HepG2 (cell line): ENCODE data around the gene SMOC1. TPM values are rescaled to one million over a fixed set of nuclear protein-coding genes. Genes with fewer than 3 reads are reported as not detected.

Experiments used
- CBX5 ChIP-seq: sonication (generic); formaldehyde crosslinking; IDR thresholded peaks from 2 replicates; pipeline ENCODE4 v1.4.0; 2020; ENCODE audit warnings: missing genetic modification reagents, borderline replicate concordance
- FOXA3 ChIP-seq: IDR thresholded peaks from 2 replicates; pipeline ENCODE4 v1.6.1; 2016; ENCODE audit warnings: missing genetic modification reagents, missing compliant biosample characterization
- GATA4 ChIP-seq: sonication (generic); IDR thresholded peaks from 2 replicates; pipeline ENCODE4 v1.6.1; 2016; ENCODE audit warnings: antibody characterized with exemption, low read depth, borderline replicate concordance
- MATR3 ChIP-seq: sonication (generic); formaldehyde crosslinking; IDR thresholded peaks from 2 replicates; pipeline ENCODE4 v1.4.0; 2020; ENCODE audit warnings: missing genetic modification reagents
- MEIS2 ChIP-seq: sonication (generic); formaldehyde crosslinking; IDR thresholded peaks from 2 replicates; pipeline ENCODE4 v1.9.0; 2021; ENCODE audit warnings: mild to moderate bottlenecking, missing genetic modification reagents
- NAIF1 ChIP-seq: sonication (generic); formaldehyde crosslinking; IDR thresholded peaks from 2 replicates; pipeline ENCODE4 v1.5.0; 2020; ENCODE audit warnings: mild to moderate bottlenecking, missing genetic modification reagents, borderline replicate concordance
- NBN ChIP-seq: fragments of 450-650 bp; conservative IDR thresholded peaks from 2 replicates; pipeline ENCODE4 v1.6.1; 2017
- NFATC3 ChIP-seq: sonication (generic); formaldehyde crosslinking; IDR thresholded peaks from 2 replicates; pipeline ENCODE4 v1.5.1; 2020; ENCODE audit warnings: mild to moderate bottlenecking, missing genetic modification reagents
- PAWR ChIP-seq: sonication (generic); formaldehyde crosslinking; IDR thresholded peaks from 2 replicates; pipeline ENCODE4 v1.4.0; 2020; ENCODE audit warnings: missing genetic modification reagents, mild to moderate bottlenecking, borderline replicate concordance
- PCBP2 ChIP-seq: fragments of 200-400 bp; formaldehyde crosslinking; optimal IDR thresholded peaks from 2 replicates; pipeline ENCODE3; 2018; ENCODE audit warnings: low read length, low read depth; ENCODE audit not compliant: poor library complexity, severe bottlenecking
- RBM39 ChIP-seq: fragments of 200-400 bp; formaldehyde crosslinking; IDR thresholded peaks from one replicate; pipeline ENCODE4 v1.6.1; 2018; ENCODE audit warnings: antibody characterized with exemption, mild to moderate bottlenecking, low read depth, low read length; ENCODE audit not compliant: poor library complexity, severe bottlenecking
- SIX1 ChIP-seq: sonication (generic); formaldehyde crosslinking; IDR thresholded peaks from 2 replicates; pipeline ENCODE4 v1.4.0; 2020; ENCODE audit warnings: missing genetic modification reagents, borderline replicate concordance
- SMAD1 ChIP-seq: sonication (generic); formaldehyde crosslinking; IDR thresholded peaks from 2 replicates; pipeline ENCODE4 v1.4.0; 2020; ENCODE audit warnings: missing genetic modification reagents, low read depth, mild to moderate bottlenecking, borderline replicate concordance
- SMC3 ChIP-seq: IDR thresholded peaks from 2 replicates; pipeline ENCODE4 v1.6.1; 2011; ENCODE audit warnings: low read length, improper control_type of control experiment
- TCF7L2 ChIP-seq: IDR thresholded peaks from 2 replicates; pipeline ENCODE4 v1.6.1; 2011; ENCODE audit warnings: mild to moderate bottlenecking, low read depth, low read length, moderate library complexity
- XRCC5 ChIP-seq: fragments of 200-400 bp; formaldehyde crosslinking; optimal IDR thresholded peaks from 2 replicates; pipeline ENCODE3; 2017; ENCODE audit warnings: mild to moderate bottlenecking, low read length
- YEATS4 ChIP-seq: sonication (generic); formaldehyde crosslinking; IDR thresholded peaks from 2 replicates; pipeline ENCODE4 v1.4.0; 2020; ENCODE audit warnings: missing genetic modification reagents, borderline replicate concordance
- ZBTB1 ChIP-seq: sonication (generic); formaldehyde crosslinking; IDR thresholded peaks from 2 replicates; pipeline ENCODE4 v1.4.0; 2020; ENCODE audit warnings: missing genetic modification reagents, borderline replicate concordance
- ZBTB20 ChIP-seq: sonication (generic); formaldehyde crosslinking; IDR thresholded peaks from 2 replicates; pipeline ENCODE4 v1.8.1; 2023; ENCODE audit warnings: missing genetic modification reagents, low read depth, mild to moderate bottlenecking, borderline replicate concordance
- ZKSCAN1 ChIP-seq: fragments of 150-350 bp; IDR thresholded peaks from 2 replicates; pipeline ENCODE4 v1.6.1; 2014; ENCODE audit warnings: low read length
- ZNF331 ChIP-seq: sonication (generic); formaldehyde crosslinking; IDR thresholded peaks from 2 replicates; pipeline ENCODE4 v1.4.0; 2020; ENCODE audit warnings: missing genetic modification reagents
- ZNF383 ChIP-seq: sonication (generic); formaldehyde crosslinking; IDR thresholded peaks from 2 replicates; pipeline ENCODE4 v1.4.0; 2020; ENCODE audit warnings: missing genetic modification reagents, mild to moderate bottlenecking, borderline replicate concordance
- ZNF441 ChIP-seq: sonication (generic); formaldehyde crosslinking; IDR thresholded peaks from 2 replicates; pipeline ENCODE4 v1.7.0; 2021; ENCODE audit warnings: missing genetic modification reagents, borderline replicate concordance
- ZNF878 ChIP-seq: sonication (generic); formaldehyde crosslinking; IDR thresholded peaks from 2 replicates; pipeline ENCODE4 v1.8.1; 2023; ENCODE audit warnings: mild to moderate bottlenecking, missing genetic modification reagents, moderate library complexity
- ZSCAN22 ChIP-seq: sonication (generic); formaldehyde crosslinking; IDR thresholded peaks from 2 replicates; pipeline ENCODE4 v1.4.0; 2020; ENCODE audit warnings: mild to moderate bottlenecking, missing genetic modification reagents
- polyA plus RNA-seq, 8 experiments: library from polyadenylated mRNA; depleted of rRNA in 3 of 8; stranded (reverse) in 7 of 8; unstranded in 1 of 8; fragments of >200 nt; fragmentation: Illumina TruSeq in 4 of 8; extraction: Trizol in 4 of 8; gene quantifications; 2 replicates each; pipeline versions ENCODE4 v1.2.1 to v1.2.3, GENCODE V29; 2011 to 2016; ENCODE audit warnings: low read depth in 4 of 8, missing spikeins in 1 of 8, mixed read lengths in 1 of 8; ENCODE audit not compliant: insufficient read depth in 1 of 8
- total RNA-seq, 5 experiments: library from RNA; depleted of rRNA; stranded (reverse); fragments of >200 nt; fragmentation: Illumina TruSeq; extraction: Trizol; gene quantifications; 2 replicates each; pipeline ENCODE4 v1.2.3, GENCODE V29; 2016; ENCODE audit warnings: low read depth in 1 of 5
- TF ChIP-seq, protein P1 (sequence below): sonication (generic); formaldehyde crosslinking; IDR thresholded peaks from 2 replicates; pipeline ENCODE4 v1.8.0; 2022; ENCODE audit warnings: missing genetic modification reagents, mild to moderate bottlenecking, inconsistent platforms, borderline replicate concordance
- TF ChIP-seq, protein P2 (sequence below): sonication (generic); formaldehyde crosslinking; IDR thresholded peaks from 2 replicates; pipeline ENCODE4 v1.4.0; 2020; ENCODE audit warnings: missing genetic modification reagents
- TF ChIP-seq, protein P3 (sequence below): sonication (generic); formaldehyde crosslinking; IDR thresholded peaks from 2 replicates; pipeline ENCODE4 v1.8.1; 2023; ENCODE audit warnings: missing genetic modification reagents, mild to moderate bottlenecking, borderline replicate concordance

Gene SMOC1
- total and polyA plus RNA-seq, 2 of the 13 experiments (the other 11 are each of a cell fraction or from before 2014, with no cell fraction given) = 17.8 to 35.6 TPM

DNA sequence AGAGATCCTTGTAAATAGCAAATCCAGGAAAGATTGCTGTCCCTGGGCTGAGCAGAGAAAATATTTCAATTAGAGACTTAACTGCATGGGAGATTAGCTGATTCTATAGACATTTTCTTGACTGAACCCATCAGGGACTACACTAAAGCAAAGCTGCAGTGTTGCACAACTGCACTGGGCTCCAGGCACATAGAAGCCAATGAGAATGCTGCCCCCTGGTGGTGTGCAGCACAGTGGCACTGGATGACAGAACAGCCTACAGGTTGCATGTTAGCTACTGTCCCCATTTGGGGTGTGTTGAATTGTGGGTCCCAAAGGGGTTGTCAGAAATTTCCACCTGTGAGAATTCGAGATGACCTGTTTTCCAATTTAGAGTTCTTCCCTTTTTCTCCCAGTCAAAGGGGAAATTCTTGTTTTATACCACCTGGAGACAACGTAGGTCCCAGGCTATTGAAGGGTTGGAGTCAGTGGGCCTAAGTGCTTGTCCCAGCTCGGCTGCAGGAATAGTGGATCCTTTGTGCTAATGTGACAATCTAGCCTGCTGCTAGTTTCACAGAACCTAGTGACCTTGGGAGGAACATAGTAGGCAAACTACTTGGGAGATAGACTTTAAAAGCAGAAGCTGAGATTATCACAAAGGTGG, 194.8 kb downstream of the SMOC1 start (continued):
- TF ChIP-seq YEATS4 (no peak), ZNF878 (CRISPR knock-in tag) (no peak), ZSCAN22 (CRISPR knock-in tag) (no peak), ZNF441 (CRISPR knock-in tag) (no peak), CBX5 (CRISPR knock-in tag) (peak; percentile 67; the same call in 1 of the 2 replicates), ZKSCAN1 (no peak), PCBP2 (no peak), SIX1 (CRISPR knock-in tag) (no peak), MEIS2 (CRISPR knock-in tag) (no peak), XRCC5 (peak; percentile 46), NFATC3 (CRISPR knock-in tag) (no peak), RBM39 (no peak), PAWR (no peak), ZBTB20 (CRISPR knock-in tag) (0 out of 2 replicates have a peak, but pooled peaks have one; percentile 30), NBN (no peak), SMAD1 (CRISPR knock-in tag) (no peak), ZNF331 (CRISPR knock-in tag) (peak; percentile 87), TCF7L2 (no peak), MATR3 (CRISPR knock-in tag) (no peak), ZBTB1 (CRISPR knock-in tag) (no peak), GATA4 (no peak), SMC3 (peak; percentile 99), NAIF1 (CRISPR knock-in tag) (no peak), FOXA3 (CRISPR knock-in tag) (peak; percentile 63), ZNF383 (CRISPR knock-in tag) (no peak)
- TF ChIP-seq, protein P1, sequence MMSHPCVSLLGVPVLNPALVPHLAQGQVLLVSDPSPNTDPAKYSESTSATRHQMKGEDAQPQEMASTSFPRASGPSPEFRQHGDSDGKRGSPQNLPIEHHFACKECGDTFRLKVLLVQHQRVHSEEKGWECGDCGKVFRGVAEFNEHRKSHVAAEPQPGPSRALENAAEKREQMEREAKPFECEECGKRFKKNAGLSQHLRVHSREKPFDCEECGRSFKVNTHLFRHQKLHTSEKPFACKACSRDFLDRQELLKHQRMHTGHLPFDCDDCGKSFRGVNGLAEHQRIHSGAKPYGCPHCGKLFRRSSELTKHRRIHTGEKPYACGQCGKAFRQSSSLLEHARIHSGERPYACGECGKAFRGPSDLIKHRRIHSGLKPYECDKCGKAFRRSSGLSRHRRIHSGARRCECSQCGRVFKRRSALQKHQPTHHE = no peak
- TF ChIP-seq, protein P2, sequence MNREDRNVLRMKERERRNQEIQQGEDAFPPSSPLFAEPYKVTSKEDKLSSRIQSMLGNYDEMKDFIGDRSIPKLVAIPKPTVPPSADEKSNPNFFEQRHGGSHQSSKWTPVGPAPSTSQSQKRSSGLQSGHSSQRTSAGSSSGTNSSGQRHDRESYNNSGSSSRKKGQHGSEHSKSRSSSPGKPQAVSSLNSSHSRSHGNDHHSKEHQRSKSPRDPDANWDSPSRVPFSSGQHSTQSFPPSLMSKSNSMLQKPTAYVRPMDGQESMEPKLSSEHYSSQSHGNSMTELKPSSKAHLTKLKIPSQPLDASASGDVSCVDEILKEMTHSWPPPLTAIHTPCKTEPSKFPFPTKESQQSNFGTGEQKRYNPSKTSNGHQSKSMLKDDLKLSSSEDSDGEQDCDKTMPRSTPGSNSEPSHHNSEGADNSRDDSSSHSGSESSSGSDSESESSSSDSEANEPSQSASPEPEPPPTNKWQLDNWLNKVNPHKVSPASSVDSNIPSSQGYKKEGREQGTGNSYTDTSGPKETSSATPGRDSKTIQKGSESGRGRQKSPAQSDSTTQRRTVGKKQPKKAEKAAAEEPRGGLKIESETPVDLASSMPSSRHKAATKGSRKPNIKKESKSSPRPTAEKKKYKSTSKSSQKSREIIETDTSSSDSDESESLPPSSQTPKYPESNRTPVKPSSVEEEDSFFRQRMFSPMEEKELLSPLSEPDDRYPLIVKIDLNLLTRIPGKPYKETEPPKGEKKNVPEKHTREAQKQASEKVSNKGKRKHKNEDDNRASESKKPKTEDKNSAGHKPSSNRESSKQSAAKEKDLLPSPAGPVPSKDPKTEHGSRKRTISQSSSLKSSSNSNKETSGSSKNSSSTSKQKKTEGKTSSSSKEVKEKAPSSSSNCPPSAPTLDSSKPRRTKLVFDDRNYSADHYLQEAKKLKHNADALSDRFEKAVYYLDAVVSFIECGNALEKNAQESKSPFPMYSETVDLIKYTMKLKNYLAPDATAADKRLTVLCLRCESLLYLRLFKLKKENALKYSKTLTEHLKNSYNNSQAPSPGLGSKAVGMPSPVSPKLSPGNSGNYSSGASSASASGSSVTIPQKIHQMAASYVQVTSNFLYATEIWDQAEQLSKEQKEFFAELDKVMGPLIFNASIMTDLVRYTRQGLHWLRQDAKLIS = no peak
- TF ChIP-seq, protein P3, sequence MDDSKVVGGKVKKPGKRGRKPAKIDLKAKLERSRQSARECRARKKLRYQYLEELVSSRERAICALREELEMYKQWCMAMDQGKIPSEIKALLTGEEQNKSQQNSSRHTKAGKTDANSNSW = no peak
